HepG2 (cell line): ENCODE measurements around the gene CPNE1. TPM values are rescaled to one million over a fixed set of nuclear protein-coding genes. Genes with fewer than 3 reads are reported as not detected.

ENCODE experiments used
- CBX5 ChIP-seq: sonication (generic); formaldehyde crosslinking; IDR thresholded peaks from 2 replicates; pipeline ENCODE4 v1.4.0; 2020; ENCODE audit warnings: missing genetic modification reagents, borderline replicate concordance
- CCDC6 ChIP-seq: sonication (generic); formaldehyde crosslinking; IDR thresholded peaks from 2 replicates; pipeline ENCODE4 v1.8.1; 2022; ENCODE audit warnings: mild to moderate bottlenecking, missing genetic modification reagents, moderate library complexity
- ELF3 ChIP-seq: IDR thresholded peaks from 2 replicates; pipeline ENCODE4 v1.6.1; 2016; ENCODE audit warnings: missing genetic modification reagents, missing compliant biosample characterization
- ESRRA ChIP-seq: sonication (generic); formaldehyde crosslinking; IDR thresholded peaks from 2 replicates; pipeline ENCODE4 v1.5.1; 2020; ENCODE audit warnings: mild to moderate bottlenecking, low read depth, missing genetic modification reagents
- HMG20A ChIP-seq: IDR thresholded peaks from 2 replicates; pipeline ENCODE4 v1.6.1; 2016; ENCODE audit warnings: borderline replicate concordance
- JARID2 ChIP-seq: sonication (generic); formaldehyde crosslinking; IDR thresholded peaks from 2 replicates; pipeline ENCODE4 v1.8.1; 2023; ENCODE audit warnings: missing genetic modification reagents, inconsistent platforms; ENCODE audit not compliant: insufficient replicate concordance
- MXI1 ChIP-seq: IDR thresholded peaks from 3 replicates; pipeline ENCODE4 v1.6.1; 2012; ENCODE audit warnings: low read depth, low read length, inconsistent platforms, borderline replicate concordance
- NFE2 ChIP-seq: sonication (generic); formaldehyde crosslinking; IDR thresholded peaks from 2 replicates; pipeline ENCODE4 v1.4.0; 2020; ENCODE audit warnings: missing genetic modification reagents
- PRMT3 ChIP-seq: sonication (generic); formaldehyde crosslinking; IDR thresholded peaks from 2 replicates; pipeline ENCODE4 v1.8.1; 2022; ENCODE audit warnings: low read depth, mild to moderate bottlenecking, moderate library complexity, missing genetic modification reagents, borderline replicate concordance
- RAD21 ChIP-seq: fragments of 450-650 bp; formaldehyde crosslinking; IDR thresholded peaks from 2 replicates; pipeline ENCODE4 v1.5.0; 2020; ENCODE audit warnings: mild to moderate bottlenecking
- SOX13 ChIP-seq, 3 experiments: fragments of 450-650 bp in 1 of 3; sonication (generic) in 1 of 3; formaldehyde crosslinking in 1 of 3; IDR thresholded peaks in 2 of 3; conservative IDR thresholded peaks in 1 of 3; 2 replicates each; pipeline versions ENCODE4 v1.5.0 to v1.6.1; 2016 to 2020; ENCODE audit warnings: antibody characterized with exemption in 1 of 3, mild to moderate bottlenecking in 1 of 3, missing compliant biosample characterization in 1 of 3, missing genetic modification reagents in 1 of 3, moderate library complexity in 1 of 3
- ZNF17 ChIP-seq: sonication (generic); formaldehyde crosslinking; IDR thresholded peaks from 2 replicates; pipeline ENCODE4 v1.5.0; 2020; ENCODE audit warnings: mild to moderate bottlenecking, missing genetic modification reagents
- polyA plus RNA-seq, 8 experiments: library from polyadenylated mRNA; depleted of rRNA in 3 of 8; stranded (reverse) in 7 of 8; unstranded in 1 of 8; fragments of >200 nt; fragmentation: Illumina TruSeq in 4 of 8; extraction: Trizol in 4 of 8; gene quantifications; 2 replicates each; pipeline versions ENCODE4 v1.2.1 to v1.2.3, GENCODE V29; 2011 to 2016; ENCODE audit warnings: low read depth in 4 of 8, missing spikeins in 1 of 8, mixed read lengths in 1 of 8; ENCODE audit not compliant: insufficient read depth in 1 of 8
- total RNA-seq, 5 experiments: library from RNA; depleted of rRNA; stranded (reverse); fragments of >200 nt; fragmentation: Illumina TruSeq; extraction: Trizol; gene quantifications; 2 replicates each; pipeline ENCODE4 v1.2.3, GENCODE V29; 2016; ENCODE audit warnings: low read depth in 1 of 5
- TF ChIP-seq, protein P1 (sequence below): sonication (generic); formaldehyde crosslinking; conservative IDR thresholded peaks from 2 replicates; pipeline ENCODE4 v1.8.0; 2022; ENCODE audit warnings: mild to moderate bottlenecking, moderate library complexity, missing genetic modification reagents
- TF ChIP-seq, protein P2 (sequence below): sonication (generic); formaldehyde crosslinking; IDR thresholded peaks from 2 replicates; pipeline ENCODE4 v1.5.1; 2020; ENCODE audit warnings: missing genetic modification reagents, mild to moderate bottlenecking, borderline replicate concordance
- TF ChIP-seq, protein P3 (sequence below): sonication (generic); formaldehyde crosslinking; IDR thresholded peaks from 2 replicates; pipeline ENCODE4 v1.4.0; 2020; ENCODE audit warnings: missing genetic modification reagents, borderline replicate concordance
- TF ChIP-seq, protein P4 (sequence below): sonication (generic); formaldehyde crosslinking; IDR thresholded peaks from 2 replicates; pipeline ENCODE4 v1.4.0; 2020; ENCODE audit warnings: missing genetic modification reagents, low read depth, mild to moderate bottlenecking, borderline replicate concordance
- TF ChIP-seq, protein P5 (sequence below): sonication (generic); formaldehyde crosslinking; IDR thresholded peaks from 2 replicates; pipeline ENCODE4 v1.8.0; 2022; ENCODE audit warnings: mild to moderate bottlenecking, missing genetic modification reagents; ENCODE audit not compliant: insufficient replicate concordance
- TF ChIP-seq, protein P6 (sequence below): sonication (generic); IDR thresholded peaks from 2 replicates; pipeline ENCODE4 v1.6.1; 2016; ENCODE audit warnings: low read depth, borderline replicate concordance

CPNE1 gene
- total and polyA plus RNA-seq, 2 of the 13 experiments (the other 11 are each of a cell fraction or from before 2014, with no cell fraction given): 408 to 431 TPM

DNA sequence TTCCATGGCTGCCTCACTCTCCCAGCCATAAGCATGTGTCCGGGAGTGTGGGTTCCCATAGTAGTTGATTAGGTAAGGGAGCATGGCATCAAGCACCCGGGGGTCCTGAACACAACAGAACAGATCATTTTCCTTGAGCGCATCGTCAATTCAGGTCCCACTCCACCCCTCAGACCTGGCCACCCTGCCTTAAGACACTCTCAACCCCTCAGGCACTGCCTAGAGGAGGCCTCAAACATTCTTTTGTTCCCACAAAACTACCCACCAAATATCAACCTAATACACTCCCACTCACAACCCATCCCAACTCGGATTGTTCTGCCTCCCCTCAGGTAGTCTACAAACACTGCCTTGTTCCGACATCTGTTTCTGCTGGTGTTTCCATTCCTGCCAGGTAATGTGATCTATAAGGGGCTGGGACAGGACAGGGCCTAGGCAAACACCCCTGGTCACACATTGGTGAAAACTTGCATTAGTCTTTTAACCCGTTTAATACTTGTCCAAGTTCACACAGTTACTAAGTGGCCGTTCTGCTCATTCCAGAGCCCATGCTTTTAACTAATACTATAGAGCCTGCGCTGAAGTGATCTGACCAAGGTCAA, 33.1 kb upstream of the CPNE1 start (continued):
- TF ChIP-seq, protein P1, sequence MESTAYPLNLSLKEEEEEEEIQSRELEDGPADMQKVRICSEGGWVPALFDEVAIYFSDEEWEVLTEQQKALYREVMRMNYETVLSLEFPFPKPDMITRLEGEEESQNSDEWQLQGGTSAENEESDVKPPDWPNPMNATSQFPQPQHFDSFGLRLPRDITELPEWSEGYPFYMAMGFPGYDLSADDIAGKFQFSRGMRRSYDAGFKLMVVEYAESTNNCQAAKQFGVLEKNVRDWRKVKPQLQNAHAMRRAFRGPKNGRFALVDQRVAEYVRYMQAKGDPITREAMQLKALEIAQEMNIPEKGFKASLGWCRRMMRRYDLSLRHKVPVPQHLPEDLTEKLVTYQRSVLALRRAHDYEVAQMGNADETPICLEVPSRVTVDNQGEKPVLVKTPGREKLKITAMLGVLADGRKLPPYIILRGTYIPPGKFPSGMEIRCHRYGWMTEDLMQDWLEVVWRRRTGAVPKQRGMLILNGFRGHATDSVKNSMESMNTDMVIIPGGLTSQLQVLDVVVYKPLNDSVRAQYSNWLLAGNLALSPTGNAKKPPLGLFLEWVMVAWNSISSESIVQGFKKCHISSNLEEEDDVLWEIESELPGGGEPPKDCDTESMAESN (CRISPR knock-in tag): no peak
- TF ChIP-seq HMG20A (CRISPR knock-in tag): no peak
- TF ChIP-seq, protein P2, sequence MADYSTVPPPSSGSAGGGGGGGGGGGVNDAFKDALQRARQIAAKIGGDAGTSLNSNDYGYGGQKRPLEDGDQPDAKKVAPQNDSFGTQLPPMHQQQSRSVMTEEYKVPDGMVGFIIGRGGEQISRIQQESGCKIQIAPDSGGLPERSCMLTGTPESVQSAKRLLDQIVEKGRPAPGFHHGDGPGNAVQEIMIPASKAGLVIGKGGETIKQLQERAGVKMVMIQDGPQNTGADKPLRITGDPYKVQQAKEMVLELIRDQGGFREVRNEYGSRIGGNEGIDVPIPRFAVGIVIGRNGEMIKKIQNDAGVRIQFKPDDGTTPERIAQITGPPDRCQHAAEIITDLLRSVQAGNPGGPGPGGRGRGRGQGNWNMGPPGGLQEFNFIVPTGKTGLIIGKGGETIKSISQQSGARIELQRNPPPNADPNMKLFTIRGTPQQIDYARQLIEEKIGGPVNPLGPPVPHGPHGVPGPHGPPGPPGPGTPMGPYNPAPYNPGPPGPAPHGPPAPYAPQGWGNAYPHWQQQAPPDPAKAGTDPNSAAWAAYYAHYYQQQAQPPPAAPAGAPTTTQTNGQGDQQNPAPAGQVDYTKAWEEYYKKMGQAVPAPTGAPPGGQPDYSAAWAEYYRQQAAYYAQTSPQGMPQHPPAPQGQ (CRISPR knock-in tag): no peak; the same call in 1 of the 2 replicates
- TF ChIP-seq SOX13 (IDR thresholded peaks at IDR 0.05): no peak
- no peak; a peak in 1 of 4 replicates for TF ChIP-seq SOX13 (CRISPR knock-in tag; conservative IDR thresholded peaks at IDR 0.05 in 1 of 2, IDR thresholded peaks at IDR 0.05 in 1 of 2)
- TF ChIP-seq, protein P3, sequence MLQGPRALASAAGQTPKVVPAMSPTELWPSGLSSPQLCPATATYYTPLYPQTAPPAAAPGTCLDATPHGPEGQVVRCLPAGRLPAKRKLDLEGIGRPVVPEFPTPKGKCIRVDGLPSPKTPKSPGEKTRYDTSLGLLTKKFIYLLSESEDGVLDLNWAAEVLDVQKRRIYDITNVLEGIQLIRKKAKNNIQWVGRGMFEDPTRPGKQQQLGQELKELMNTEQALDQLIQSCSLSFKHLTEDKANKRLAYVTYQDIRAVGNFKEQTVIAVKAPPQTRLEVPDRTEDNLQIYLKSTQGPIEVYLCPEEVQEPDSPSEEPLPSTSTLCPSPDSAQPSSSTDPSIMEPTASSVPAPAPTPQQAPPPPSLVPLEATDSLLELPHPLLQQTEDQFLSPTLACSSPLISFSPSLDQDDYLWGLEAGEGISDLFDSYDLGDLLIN (CRISPR knock-in tag): no peak
- TF ChIP-seq ELF3 (CRISPR knock-in tag): no peak
- TF ChIP-seq CBX5 (CRISPR knock-in tag): 0 out of 2 replicates have a peak, but pooled peaks have one; percentile 31
- no peak for TF ChIP-seq CCDC6 (CRISPR knock-in tag)
- TF ChIP-seq RAD21 (CRISPR knock-in tag): no peak
- TF ChIP-seq PRMT3 (CRISPR knock-in tag): no peak
- TF ChIP-seq, protein P4, sequence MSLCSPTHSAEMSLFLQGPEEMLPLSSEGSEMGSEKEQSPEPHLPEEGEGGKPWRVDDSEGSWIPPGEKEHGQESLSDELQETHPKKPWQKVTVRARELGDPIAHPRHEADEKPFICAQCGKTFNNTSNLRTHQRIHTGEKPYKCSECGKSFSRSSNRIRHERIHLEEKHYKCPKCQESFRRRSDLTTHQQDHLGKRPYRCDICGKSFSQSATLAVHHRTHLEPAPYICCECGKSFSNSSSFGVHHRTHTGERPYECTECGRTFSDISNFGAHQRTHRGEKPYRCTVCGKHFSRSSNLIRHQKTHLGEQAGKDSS (CRISPR knock-in tag): no peak; the same call in 1 of the 2 replicates
- TF ChIP-seq MXI1: no peak
- no peak for TF ChIP-seq JARID2 (CRISPR knock-in tag)
- no peak for TF ChIP-seq NFE2 (CRISPR knock-in tag)
- no peak for TF ChIP-seq ZNF17 (CRISPR knock-in tag)
- TF ChIP-seq, protein P5, sequence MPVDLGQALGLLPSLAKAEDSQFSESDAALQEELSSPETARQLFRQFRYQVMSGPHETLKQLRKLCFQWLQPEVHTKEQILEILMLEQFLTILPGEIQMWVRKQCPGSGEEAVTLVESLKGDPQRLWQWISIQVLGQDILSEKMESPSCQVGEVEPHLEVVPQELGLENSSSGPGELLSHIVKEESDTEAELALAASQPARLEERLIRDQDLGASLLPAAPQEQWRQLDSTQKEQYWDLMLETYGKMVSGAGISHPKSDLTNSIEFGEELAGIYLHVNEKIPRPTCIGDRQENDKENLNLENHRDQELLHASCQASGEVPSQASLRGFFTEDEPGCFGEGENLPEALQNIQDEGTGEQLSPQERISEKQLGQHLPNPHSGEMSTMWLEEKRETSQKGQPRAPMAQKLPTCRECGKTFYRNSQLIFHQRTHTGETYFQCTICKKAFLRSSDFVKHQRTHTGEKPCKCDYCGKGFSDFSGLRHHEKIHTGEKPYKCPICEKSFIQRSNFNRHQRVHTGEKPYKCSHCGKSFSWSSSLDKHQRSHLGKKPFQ (CRISPR knock-in tag): no peak
- TF ChIP-seq, protein P6, sequence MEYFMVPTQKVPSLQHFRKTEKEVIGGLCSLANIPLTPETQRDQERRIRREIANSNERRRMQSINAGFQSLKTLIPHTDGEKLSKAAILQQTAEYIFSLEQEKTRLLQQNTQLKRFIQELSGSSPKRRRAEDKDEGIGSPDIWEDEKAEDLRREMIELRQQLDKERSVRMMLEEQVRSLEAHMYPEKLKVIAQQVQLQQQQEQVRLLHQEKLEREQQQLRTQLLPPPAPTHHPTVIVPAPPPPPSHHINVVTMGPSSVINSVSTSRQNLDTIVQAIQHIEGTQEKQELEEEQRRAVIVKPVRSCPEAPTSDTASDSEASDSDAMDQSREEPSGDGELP: peak; percentile 6; the same call in 1 of the 2 replicates
- peak; percentile 62; the same call in 1 of the 2 replicates for TF ChIP-seq ESRRA
